HG03060 (cell line): ENCODE data around the gene CERS4.
"Not testable (repeated sequence)": the region's sequence is repeated elsewhere in the genome, so short reads cannot be mapped to it uniquely, and the experiment has no call there.

ENCODE experiments used
- ATAC-seq: cut with Tn5 transposase; IDR thresholded peaks from one replicate; pipeline ENCODE4 v1.9.1; 2021; ENCODE audit warnings: low read depth, moderate number of reproducible peaks; ENCODE audit not compliant: unreplicated experiment

CERS4 gene

GRCh38 chr19:8259142-8259921 is 50.2 kb downstream of the CERS4 start:
- no peak for ATAC-seq

GRCh38 chr19:8259922-8260247 is 50.7 kb downstream of the CERS4 start:
- ATAC-seq, result no peak

GRCh38 chr19:8261347-8261746 is 52.2 kb downstream of the CERS4 start:
- no peak for ATAC-seq

GRCh38 chr19:8261881-8262280 is 52.7 kb downstream of the CERS4 start:
- no peak for ATAC-seq

- ATAC-seq, result no peak
Measured at GRCh38 chr19:8262431-8262830, 53.3 kb downstream of the CERS4 start.

GRCh38 chr19:8264248-8264647 is 55.1 kb downstream of the CERS4 start:
- not testable (repeated sequence) for ATAC-seq

GRCh38 chr19:8265872-8266271 is 56.7 kb downstream of the CERS4 start:
- no peak for ATAC-seq

- no peak for ATAC-seq
Measured at GRCh38 chr19:8269724-8270123, 60.6 kb downstream of the CERS4 start.

- ATAC-seq, result not testable (repeated sequence)
Measured at GRCh38 chr19:8276508-8276907, 67.3 kb downstream of the CERS4 start.

- ATAC-seq, result not testable (repeated sequence)
Measured at GRCh38 chr19:8291337-8291736, 82.2 kb downstream of the CERS4 start.

GRCh38 chr19:8302357-8302691 is 93.2 kb downstream of the CERS4 start:
- ATAC-seq, result no peak

GRCh38 chr19:8302734-8303133 is 93.6 kb downstream of the CERS4 start:
- ATAC-seq, result no peak

GRCh38 chr19:8304841-8305621 is 95.9 kb downstream of the CERS4 start:
- no peak for ATAC-seq

- ATAC-seq, result no peak
Measured at GRCh38 chr19:8305798-8306197, 96.6 kb downstream of the CERS4 start.

GRCh38 chr19:8306235-8307054 is 97.3 kb downstream of the CERS4 start:
- ATAC-seq, result no peak

- ATAC-seq, result no peak
Measured at GRCh38 chr19:8307400-8307964, 98.3 kb downstream of the CERS4 start.

GRCh38 chr19:8307965-8308866 is 99.0 kb downstream of the CERS4 start, which contains the start of gene CD320:
Gene CD320, minus strand, starts transcription at chr19:8308358. Its CDS starts 68 bp downstream, at chr19:8308290.
- no peak for ATAC-seq

GRCh38 chr19:8308891-8309291 is 99.7 kb downstream of the CERS4 start:
- ATAC-seq, result no peak

GRCh38 chr19:8310342-8311055 is 101.3 kb downstream of the CERS4 start:
- ATAC-seq, result no peak
